Subcutaneous adipose tissue (tissue), 4 donors: ENCODE data around the gene VCAN. TPM values are rescaled to one million over a fixed set of nuclear protein-coding genes. Genes with fewer than 3 reads are reported as not detected.

Experiments
- total RNA-seq, 4 donors: library from RNA; depleted of rRNA; stranded (reverse); fragments of >200 nt; gene quantifications; one replicate each; pipeline ENCODE4 v1.1.0, GENCODE V29; 2016
- TF ChIP-seq, protein P1 (sequence below): fragments of 450-650 bp; IDR thresholded peaks from one replicate; pipeline ENCODE4 v1.5.1; 2016; ENCODE audit warnings: low read depth, mild to moderate bottlenecking, control low read depth, antibody characterized with exemption, moderate library complexity

Gene VCAN
- total RNA-seq, 4 donors from 2014 or later: 101 to 308 (median 252) TPM

DNA sequence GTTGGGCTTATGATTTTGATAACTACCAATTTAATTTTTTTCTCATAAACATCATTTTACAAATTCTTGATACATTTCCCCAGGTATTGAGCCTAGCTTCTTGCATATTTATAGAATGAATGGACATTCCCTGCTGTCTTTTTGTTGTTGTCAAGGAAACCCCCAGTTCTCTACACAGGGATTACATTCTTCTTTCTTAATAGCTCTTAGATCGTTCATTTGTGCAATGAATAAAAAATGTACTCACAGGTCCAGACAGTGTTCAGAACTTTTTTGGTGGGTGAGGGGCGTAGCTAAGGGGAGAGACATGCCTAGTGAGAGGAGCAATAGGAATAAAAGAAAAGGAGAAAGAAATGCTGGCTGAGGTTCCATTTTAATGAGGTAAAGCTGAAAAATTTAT, 58.6 kb downstream of the VCAN start:
- TF ChIP-seq, protein P1, sequence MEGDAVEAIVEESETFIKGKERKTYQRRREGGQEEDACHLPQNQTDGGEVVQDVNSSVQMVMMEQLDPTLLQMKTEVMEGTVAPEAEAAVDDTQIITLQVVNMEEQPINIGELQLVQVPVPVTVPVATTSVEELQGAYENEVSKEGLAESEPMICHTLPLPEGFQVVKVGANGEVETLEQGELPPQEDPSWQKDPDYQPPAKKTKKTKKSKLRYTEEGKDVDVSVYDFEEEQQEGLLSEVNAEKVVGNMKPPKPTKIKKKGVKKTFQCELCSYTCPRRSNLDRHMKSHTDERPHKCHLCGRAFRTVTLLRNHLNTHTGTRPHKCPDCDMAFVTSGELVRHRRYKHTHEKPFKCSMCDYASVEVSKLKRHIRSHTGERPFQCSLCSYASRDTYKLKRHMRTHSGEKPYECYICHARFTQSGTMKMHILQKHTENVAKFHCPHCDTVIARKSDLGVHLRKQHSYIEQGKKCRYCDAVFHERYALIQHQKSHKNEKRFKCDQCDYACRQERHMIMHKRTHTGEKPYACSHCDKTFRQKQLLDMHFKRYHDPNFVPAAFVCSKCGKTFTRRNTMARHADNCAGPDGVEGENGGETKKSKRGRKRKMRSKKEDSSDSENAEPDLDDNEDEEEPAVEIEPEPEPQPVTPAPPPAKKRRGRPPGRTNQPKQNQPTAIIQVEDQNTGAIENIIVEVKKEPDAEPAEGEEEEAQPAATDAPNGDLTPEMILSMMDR: no peak

DNA sequence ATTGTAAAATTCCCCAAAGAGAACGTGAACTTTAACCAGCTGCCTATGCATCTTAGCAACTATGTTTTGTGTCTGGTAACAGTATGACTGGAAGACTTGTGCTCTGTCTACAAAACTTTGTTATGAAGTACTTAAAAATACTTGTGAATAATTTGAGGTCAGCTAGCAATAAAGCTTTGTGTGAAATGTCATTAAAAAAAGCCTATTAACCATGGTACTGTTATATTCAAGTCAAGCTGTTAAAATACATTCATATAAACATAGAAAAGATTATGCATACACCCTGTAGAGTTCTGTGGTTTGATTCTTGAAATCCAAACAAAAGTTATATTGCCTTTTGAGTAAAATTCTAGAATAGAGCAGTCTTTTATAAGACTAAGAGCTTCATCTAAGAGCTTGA, 60.1 kb downstream of the VCAN start:
- TF ChIP-seq, protein P1: no peak

DNA sequence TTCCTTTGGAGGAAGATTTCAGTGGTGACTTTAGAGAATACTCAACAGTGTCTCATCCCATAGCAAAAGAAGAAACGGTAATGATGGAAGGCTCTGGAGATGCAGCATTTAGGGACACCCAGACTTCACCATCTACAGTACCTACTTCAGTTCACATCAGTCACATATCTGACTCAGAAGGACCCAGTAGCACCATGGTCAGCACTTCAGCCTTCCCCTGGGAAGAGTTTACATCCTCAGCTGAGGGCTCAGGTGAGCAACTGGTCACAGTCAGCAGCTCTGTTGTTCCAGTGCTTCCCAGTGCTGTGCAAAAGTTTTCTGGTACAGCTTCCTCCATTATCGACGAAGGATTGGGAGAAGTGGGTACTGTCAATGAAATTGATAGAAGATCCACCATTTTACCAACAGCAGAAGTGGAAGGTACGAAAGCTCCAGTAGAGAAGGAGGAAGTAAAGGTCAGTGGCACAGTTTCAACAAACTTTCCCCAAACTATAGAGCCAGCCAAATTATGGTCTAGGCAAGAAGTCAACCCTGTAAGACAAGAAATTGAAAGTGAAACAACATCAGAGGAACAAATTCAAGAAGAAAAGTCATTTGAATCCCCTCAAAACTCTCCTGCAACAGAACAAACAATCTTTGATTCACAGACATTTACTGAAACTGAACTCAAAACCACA, 67.4 kb downstream of the VCAN start:
- TF ChIP-seq, protein P1: no peak

DNA sequence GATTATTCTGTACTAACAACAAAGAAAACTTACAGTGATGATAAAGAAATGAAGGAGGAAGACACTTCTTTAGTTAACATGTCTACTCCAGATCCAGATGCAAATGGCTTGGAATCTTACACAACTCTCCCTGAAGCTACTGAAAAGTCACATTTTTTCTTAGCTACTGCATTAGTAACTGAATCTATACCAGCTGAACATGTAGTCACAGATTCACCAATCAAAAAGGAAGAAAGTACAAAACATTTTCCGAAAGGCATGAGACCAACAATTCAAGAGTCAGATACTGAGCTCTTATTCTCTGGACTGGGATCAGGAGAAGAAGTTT, 67.9 kb downstream of the VCAN start:
- TF ChIP-seq, protein P1: no peak

DNA sequence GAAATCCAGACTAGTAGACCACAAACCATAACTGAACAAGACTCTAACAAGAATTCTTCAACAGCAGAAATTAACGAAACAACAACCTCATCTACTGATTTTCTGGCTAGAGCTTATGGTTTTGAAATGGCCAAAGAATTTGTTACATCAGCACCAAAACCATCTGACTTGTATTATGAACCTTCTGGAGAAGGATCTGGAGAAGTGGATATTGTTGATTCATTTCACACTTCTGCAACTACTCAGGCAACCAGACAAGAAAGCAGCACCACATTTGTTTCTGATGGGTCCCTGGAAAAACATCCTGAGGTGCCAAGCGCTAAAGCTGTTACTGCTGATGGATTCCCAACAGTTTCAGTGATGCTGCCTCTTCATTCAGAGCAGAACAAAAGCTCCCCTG, 68.6 kb downstream of the VCAN start:
- TF ChIP-seq, protein P1: no peak

DNA sequence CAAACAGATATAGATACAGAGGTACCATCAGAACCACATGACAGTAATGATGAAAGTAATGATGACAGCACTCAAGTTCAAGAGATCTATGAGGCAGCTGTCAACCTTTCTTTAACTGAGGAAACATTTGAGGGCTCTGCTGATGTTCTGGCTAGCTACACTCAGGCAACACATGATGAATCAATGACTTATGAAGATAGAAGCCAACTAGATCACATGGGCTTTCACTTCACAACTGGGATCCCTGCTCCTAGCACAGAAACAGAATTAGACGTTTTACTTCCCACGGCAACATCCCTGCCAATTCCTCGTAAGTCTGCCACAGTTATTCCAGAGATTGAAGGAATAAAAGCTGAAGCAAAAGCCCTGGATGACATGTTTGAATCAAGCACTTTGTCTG, 69.2 kb downstream of the VCAN start:
- TF ChIP-seq, protein P1: no peak

DNA sequence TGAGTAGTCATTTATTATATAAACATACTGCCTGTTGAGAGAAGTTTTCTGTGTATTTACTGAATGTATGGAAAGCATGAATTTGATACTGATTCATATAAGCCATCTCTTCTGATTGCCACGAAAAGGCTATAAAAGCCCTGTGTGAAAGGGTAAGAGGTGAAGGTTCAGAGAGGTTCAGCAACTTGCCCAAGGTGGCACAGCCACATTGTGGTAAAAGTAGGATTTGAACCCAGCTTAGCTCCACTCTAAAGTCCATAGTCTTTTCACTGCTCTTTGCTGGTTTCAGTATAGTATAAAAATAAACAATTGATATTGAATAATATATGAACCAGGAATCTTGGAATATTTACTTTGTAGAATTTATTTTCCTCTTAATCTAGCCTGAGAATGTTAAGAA, 71.3 kb downstream of the VCAN start:
- TF ChIP-seq, protein P1: no peak
